DND-41 (cell line): ENCODE data around the gene CRYBA1.

Experiments used
- ATAC-seq: fragments of 200-7000 bp; cut with Tn5 transposase; 3 replicates; pipeline ENCODE4 v1.9.1; 2021; ENCODE audit warnings: low read depth; ENCODE audit not compliant: insufficient read depth
- DNase-seq: peaks from one replicate; pipeline ENCODE4 v3.0.0-alpha.2; 2020
- H2AFZ ChIP-seq: 2 replicates; pipeline ENCODE4 v1.6.0; 2012; ENCODE audit warnings: low read depth, low read length
- H3K27ac ChIP-seq: 2 replicates; pipeline ENCODE4 v1.5.1; 2012; ENCODE audit warnings: low read length, inconsistent platforms
- H3K27me3 ChIP-seq: fragments of 200-600 bp; sonication (generic); 2 replicates; pipeline ENCODE4 v1.6.0; 2012; ENCODE audit warnings: low read length, mild to moderate bottlenecking, inconsistent platforms; ENCODE audit not compliant: insufficient read depth, poor library complexity
- H3K36me3 ChIP-seq: 2 replicates; pipeline ENCODE4 v1.5.1; 2012; ENCODE audit warnings: low read length, inconsistent platforms; ENCODE audit not compliant: insufficient read depth
- H3K4me1 ChIP-seq: 2 replicates; pipeline ENCODE4 v1.5.1; 2012; ENCODE audit warnings: mild to moderate bottlenecking, low read length; ENCODE audit not compliant: insufficient read depth
- H3K4me2 ChIP-seq: 2 replicates; pipeline ENCODE4 v1.6.0; 2012; ENCODE audit warnings: mild to moderate bottlenecking, moderate library complexity, low read length, inconsistent platforms; ENCODE audit not compliant: insufficient read depth
- H3K4me3 ChIP-seq, 2 experiments: fragments of 200-600 bp in 1 of 2; shearing (Covaris generic) in 1 of 2; 2 replicates each; pipeline ENCODE4 v1.5.1; 2012 to 2016; ENCODE audit warnings: inconsistent platforms in 2 of 2, low read length in 2 of 2, mild to moderate bottlenecking in 2 of 2, low read depth in 1 of 2, moderate library complexity in 1 of 2
- H3K79me2 ChIP-seq: 2 replicates; pipeline ENCODE4 v1.6.0; 2012; ENCODE audit warnings: low read length, inconsistent platforms; ENCODE audit not compliant: insufficient read depth
- H3K9ac ChIP-seq: 2 replicates; pipeline ENCODE4 v1.6.0; 2012; ENCODE audit warnings: low read depth, mild to moderate bottlenecking, inconsistent platforms, low read length, moderate library complexity
- H3K9me3 ChIP-seq: 2 replicates; pipeline ENCODE4 v1.5.1; 2012; ENCODE audit warnings: low read length, moderate library complexity, mild to moderate bottlenecking, inconsistent platforms; ENCODE audit not compliant: insufficient read depth, severe bottlenecking
- H4K20me1 ChIP-seq: 2 replicates; pipeline ENCODE4 v1.6.0; 2012; ENCODE audit warnings: low read length; ENCODE audit not compliant: insufficient read depth
- CTCF ChIP-seq: IDR thresholded peaks from 2 replicates; pipeline ENCODE4 v1.5.1; 2012; ENCODE audit warnings: borderline replicate concordance, low read length, moderate library complexity, mild to moderate bottlenecking; ENCODE audit not compliant: poor library complexity, severe bottlenecking; ENCODE audit errors: extremely low read depth
- EZH2 ChIP-seq: IDR thresholded peaks from 3 replicates; pipeline ENCODE4 v1.6.1; 2012; ENCODE audit warnings: borderline replicate concordance, low read depth, mild to moderate bottlenecking, moderate library complexity, low read length, inconsistent platforms; ENCODE audit not compliant: severe bottlenecking

Gene CRYBA1

DNA sequence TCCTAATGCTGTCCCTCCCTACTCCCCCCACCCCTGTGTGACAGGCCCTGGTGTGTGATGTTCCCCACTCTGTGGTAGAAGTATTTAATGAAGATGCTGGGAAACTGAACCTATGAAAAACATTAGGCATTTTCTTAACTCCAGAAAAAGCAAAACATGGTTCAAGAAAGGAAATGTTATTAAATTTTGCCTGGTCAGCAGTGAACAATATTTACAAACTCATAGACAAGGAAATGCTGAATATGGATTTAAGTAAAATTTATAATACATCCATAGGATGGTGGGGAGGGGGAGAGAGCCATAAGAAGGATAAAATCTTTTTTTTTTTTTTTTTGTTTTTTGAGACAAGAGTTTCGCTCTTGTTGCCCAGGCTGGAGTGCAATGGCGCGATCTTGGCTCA, 10.8 kb upstream of the CRYBA1 start:
- Histone ChIP-seq H2AFZ (no peak overlapping the region), H3K9me3 (no peaks in the 10 kb centered on the region), H3K27me3 (no peaks in the 10 kb centered on the region), H3K4me1 (no peaks in the 10 kb centered on the region), H4K20me1 (no peaks in the 10 kb centered on the region), H3K36me3 (no peaks in the 10 kb centered on the region), H3K9ac (no peak overlapping the region), H3K4me2 (no peak overlapping the region), H3K79me2 (no peaks in the 10 kb centered on the region), H3K27ac (no peak overlapping the region), H3K4me3 (no peak overlapping the region)
- TF ChIP-seq CTCF = no peak
- TF ChIP-seq EZH2 = no peak
- ATAC-seq (no peak), DNase-seq (no peak)

- no peak overlapping the region for H2AFZ ChIP-seq
- no peaks in the 10 kb centered on the region for H4K20me1 ChIP-seq
- no peaks in the 10 kb centered on the region for H3K9me3 ChIP-seq
- H3K4me1 ChIP-seq = no peaks in the 10 kb centered on the region
- H3K9ac ChIP-seq = no peak overlapping the region
- no peaks in the 10 kb centered on the region for H3K27me3 ChIP-seq
- H3K36me3 ChIP-seq = no peaks in the 10 kb centered on the region
- ATAC-seq (no peak), DNase-seq (no peak)
- no peak for TF ChIP-seq EZH2
- no peak for TF ChIP-seq CTCF
- no peak overlapping the region for H3K27ac ChIP-seq
- H3K79me2 ChIP-seq = no peaks in the 10 kb centered on the region
- no peak overlapping the region for H3K4me3 ChIP-seq
- no peak overlapping the region for H3K4me2 ChIP-seq
Measured at GRCh38 chr17:29237476-29238132, 9.1 kb upstream of the CRYBA1 start.

GRCh38 chr17:29238133-29238850, 8.4 kb upstream of the CRYBA1 start:
- Histone ChIP-seq H3K9ac (no peak overlapping the region), H2AFZ (no peak overlapping the region), H3K27me3 (no peaks in the 10 kb centered on the region), H3K4me1 (no peaks in the 10 kb centered on the region), H3K79me2 (no peaks in the 10 kb centered on the region), H3K36me3 (no peaks in the 10 kb centered on the region), H3K4me3 (no peak overlapping the region), H3K4me2 (no peak overlapping the region), H3K27ac (no peak overlapping the region), H4K20me1 (no peaks in the 10 kb centered on the region), H3K9me3 (no peaks in the 10 kb centered on the region)
- ATAC-seq = no peak
- DNase-seq = no peak
- TF ChIP-seq EZH2 (no peak), CTCF (no peak)
